SH-SY5Y (cell line): ENCODE data around the gene GABRG3.

Experiments
- GATA2 ChIP-seq: IDR thresholded peaks from 2 replicates; pipeline ENCODE4 v1.6.1; 2011; ENCODE audit warnings: mild to moderate bottlenecking, low read depth, low read length
- GATA3 ChIP-seq: IDR thresholded peaks from 2 replicates; pipeline ENCODE4 v1.6.1; 2011; ENCODE audit warnings: low read depth, mild to moderate bottlenecking, low read length, moderate library complexity

- TF ChIP-seq GATA2 (no peak), GATA3 (no peak)
Observed at GRCh38 chr15:27244047-27244446, 273.1 kb downstream of the GABRG3 start.
